GM12878 (cell line): ENCODE measurements around the gene NAA60. TPM values are rescaled to one million over a fixed set of nuclear protein-coding genes. Genes with fewer than 3 reads are reported as not detected.

Experiments
- ATAC-seq: fragments of 200-7000 bp; cut with Tn5 transposase; 3 replicates; pipeline ENCODE4 v1.9.1; 2020; ENCODE audit warnings: mild to moderate bottlenecking, moderate library complexity
- BruUV-seq: library from RNA; stranded (reverse); fragments of 400-500 nt; replicated peaks from 2 replicates; lab custom pipeline; 2021; lab: Mats Ljungman, UMichigan
- CTCF ChIA-PET: fragments of 300-600 bp; sonication (Branson Sonifier 250); formaldehyde crosslinking; extraction: SDS; loops from one replicate; lab custom pipeline; 2021; ENCODE audit warnings: inconsistent platforms; lab: Yijun Ruan, JAX
- POLR2A ChIA-PET: fragments of 350-600 bp; formaldehyde crosslinking; extraction: SDS; loops from one replicate; lab custom pipeline; 2021; ENCODE audit warnings: inconsistent platforms; lab: Charles Lee
- RAD21 ChIA-PET: fragments of 300-600 bp; sonication (Branson Sonifier 250); formaldehyde crosslinking; loops from one replicate; lab custom pipeline; 2023; ENCODE audit warnings: antibody characterized with exemption; ENCODE audit not compliant: unreplicated experiment; lab: Charles Lee
- SMC1A ChIA-PET: fragments of 300-600 bp; sonication (Branson Sonifier 250); formaldehyde crosslinking; loops from one replicate; lab custom pipeline; 2023; ENCODE audit not compliant: unreplicated experiment, uncharacterized antibody; lab: Charles Lee
- DNase-seq: peaks from one replicate; pipeline ENCODE4 v3.0.0-alpha.2; 2011; ENCODE audit warnings: low read depth, low spot score
- FAIRE-seq: peaks from 3 replicates; lab custom pipeline; 2011; peaks lifted over from hg19 to GRCh38; lab: Jason Lieb, UNC
- H2AFZ ChIP-seq: 2 replicates; pipeline ENCODE4 v1.6.0; 2011; ENCODE audit warnings: low read depth, low read length, control low read depth; ENCODE audit not compliant: control insufficient read depth
- H3K27ac ChIP-seq: 2 replicates; pipeline ENCODE4 v1.5.1; 2011; ENCODE audit warnings: control low read depth; ENCODE audit not compliant: control insufficient read depth, insufficient read depth
- H3K27me3 ChIP-seq, 2 experiments: replicated peaks in 1 of 2; 2 replicates each; pipeline versions ENCODE4 v1.6.0 to v1.6.1; 2011; ENCODE audit warnings: low read length in 1 of 2; ENCODE audit not compliant: control insufficient read depth in 2 of 2, insufficient read depth in 2 of 2
- H3K36me3 ChIP-seq, 2 experiments: 2 replicates each; pipeline ENCODE4 v1.5.1; 2011; ENCODE audit warnings: low read length in 1 of 2; ENCODE audit not compliant: control insufficient read depth in 2 of 2, insufficient read depth in 2 of 2
- H3K4me1 ChIP-seq: 2 replicates; pipeline ENCODE4 v1.6.1; 2011; ENCODE audit warnings: mild to moderate bottlenecking, low read length, moderate library complexity, mixed read lengths; ENCODE audit not compliant: control insufficient read depth, insufficient read depth
- H3K4me2 ChIP-seq: 2 replicates; pipeline ENCODE4 v1.6.0; 2011; ENCODE audit warnings: control low read depth; ENCODE audit not compliant: control insufficient read depth, insufficient read depth
- H3K4me3 ChIP-seq: fragments of 200-600 bp; sonication (generic); 2 replicates; pipeline ENCODE4 v1.5.1; 2016
- H3K79me2 ChIP-seq: 2 replicates; pipeline ENCODE4 v1.6.0; 2011; ENCODE audit warnings: low read length; ENCODE audit not compliant: control insufficient read depth, insufficient read depth
- H3K9ac ChIP-seq: 2 replicates; pipeline ENCODE4 v1.8.0; 2011; ENCODE audit warnings: low read length, control low read depth, mixed read lengths; ENCODE audit not compliant: control insufficient read depth, insufficient read depth
- H3K9me3 ChIP-seq: replicated peaks from 3 replicates; pipeline ENCODE4 v1.5.1; 2011; ENCODE audit warnings: mild to moderate bottlenecking, low read length; ENCODE audit not compliant: control insufficient read depth, insufficient read depth
- H4K20me1 ChIP-seq: 2 replicates; pipeline ENCODE4 v1.6.0; 2011; ENCODE audit not compliant: control insufficient read depth, insufficient read depth
- BACH1 ChIP-seq: fragments of 450-650 bp; IDR thresholded peaks from 2 replicates; pipeline ENCODE4 v1.6.1; 2017; ENCODE audit warnings: mild to moderate bottlenecking, borderline replicate concordance
- BCL11A ChIP-seq: IDR thresholded peaks from 2 replicates; pipeline ENCODE4 v1.6.1; 2011; ENCODE audit warnings: low read depth, low read length
- CBX5 ChIP-seq: sonication (generic); IDR thresholded peaks from 2 replicates; pipeline ENCODE4 v1.6.1; 2016; ENCODE audit warnings: low read depth, moderate library complexity, mild to moderate bottlenecking, inconsistent platforms
- CHD4 ChIP-seq: fragments of 200-600 bp; sonication (generic); IDR thresholded peaks from 2 replicates; pipeline ENCODE4 v1.6.1; 2016; ENCODE audit warnings: mild to moderate bottlenecking
- CREB1 ChIP-seq: IDR thresholded peaks from 2 replicates; pipeline ENCODE4 v1.6.1; 2012; ENCODE audit warnings: low read depth, mild to moderate bottlenecking, inconsistent platforms
- E2F8 ChIP-seq: fragments of 450-650 bp; IDR thresholded peaks from 2 replicates; pipeline ENCODE4 v1.6.1; 2018; ENCODE audit warnings: mild to moderate bottlenecking, low read depth, moderate library complexity; ENCODE audit not compliant: partially characterized antibody
- JUNB ChIP-seq: IDR thresholded peaks from 2 replicates; pipeline ENCODE4 v1.6.1; 2016; ENCODE audit warnings: antibody characterized with exemption, mild to moderate bottlenecking
- MEF2B ChIP-seq: fragments of 450-650 bp; IDR thresholded peaks from 2 replicates; pipeline ENCODE4 v1.6.1; 2018; ENCODE audit warnings: mild to moderate bottlenecking, moderate library complexity; ENCODE audit not compliant: partially characterized antibody, poor library complexity, severe bottlenecking
- MTA3 ChIP-seq: IDR thresholded peaks from 2 replicates; pipeline ENCODE4 v1.6.1; 2012; ENCODE audit warnings: low read length, inconsistent platforms, borderline replicate concordance
- MXI1 ChIP-seq: fragments of 150-350 bp; IDR thresholded peaks from 2 replicates; pipeline ENCODE4 v1.6.1; 2011; ENCODE audit warnings: low read depth, mild to moderate bottlenecking, inconsistent platforms, low read length, improper control_type of control experiment
- PAX8 ChIP-seq: fragments of 450-650 bp; IDR thresholded peaks from 2 replicates; pipeline ENCODE4 v1.6.1; 2017; ENCODE audit warnings: mild to moderate bottlenecking, moderate library complexity
- POU2F2 ChIP-seq: IDR thresholded peaks from 3 replicates; pipeline ENCODE4 v1.6.1; 2011; ENCODE audit warnings: low read depth, mild to moderate bottlenecking, low read length, borderline replicate concordance
- RELA ChIP-seq: fragments of 450-650 bp; IDR thresholded peaks from 2 replicates; pipeline ENCODE4 v1.8.0; 2014; ENCODE audit warnings: borderline replicate concordance; ENCODE audit not compliant: partially characterized antibody
- SMAD1 ChIP-seq: fragments of 450-650 bp; IDR thresholded peaks from 2 replicates; pipeline ENCODE4 v1.6.1; 2018; ENCODE audit warnings: mild to moderate bottlenecking, low read depth; ENCODE audit not compliant: partially characterized antibody
- TCF7 ChIP-seq: IDR thresholded peaks from 2 replicates; pipeline ENCODE4 v1.6.1; 2014; ENCODE audit warnings: antibody characterized with exemption, borderline replicate concordance
- YY1 ChIP-seq: IDR thresholded peaks from 2 replicates; pipeline ENCODE4 v1.6.1; 2011; ENCODE audit warnings: low read depth, mild to moderate bottlenecking, low read length
- WGBS: methylation state at CpG from one replicate; pipeline ENCODE4 v1.1.6; 2016; ENCODE audit warnings: low lambda C conversion rate; ENCODE audit not compliant: insufficient replicate concordance, insufficient coverage; ENCODE audit errors: missing lambda C conversion rate; 5-methylcytosine and 5-hydroxymethylcytosine counted together
- in situ Hi-C: fragments of 300-500 bp; cut with MboI; formaldehyde crosslinking; loops from 9 replicates; pipeline ENCODE4 v1.14.3; 2018; ENCODE audit warnings: mixed read lengths
- intact Hi-C: fragments of 100-400 bp; cut with micrococcal nuclease; formaldehyde crosslinking; loops from one replicate; pipeline ENCODE4 v1.14.2; 2022; ENCODE audit not compliant: unreplicated experiment
- polyA plus RNA-seq, 11 experiments: library from polyadenylated mRNA; depleted of rRNA in 4 of 11; unstranded in 6 of 11; stranded (reverse) in 5 of 11; fragments of >200 nt; fragmentation: Nextera tagmentation in 4 of 11; fragmentation: Illumina TruSeq in 1 of 11; extraction: Ambion mirVana in 4 of 11; extraction: Trizol in 1 of 11; gene quantifications; 1 replicate in 1 of 11; 2 replicates in 10 of 11; pipeline versions ENCODE4 v1.2.1 to v1.2.3, GENCODE V29; 2011 to 2016; ENCODE audit warnings: inconsistent platforms in 2 of 11, missing spikeins in 2 of 11, low read depth in 1 of 11
- total RNA-seq, 4 experiments: library from RNA; depleted of rRNA in 3 of 4; stranded (reverse); fragments of >200 nt in 3 of 4; fragmentation: Illumina TruSeq in 1 of 4; extraction: Trizol in 1 of 4; gene quantifications; 2 replicates each; pipeline versions ENCODE4 v1.2.1 to v1.2.3, GENCODE V29; 2013 to 2021
- TF ChIP-seq, protein P1 (sequence below): IDR thresholded peaks from 2 replicates; pipeline ENCODE4 v1.6.1; 2011; ENCODE audit warnings: borderline replicate concordance, low read depth, mild to moderate bottlenecking, moderate library complexity, mixed read lengths, low read length; ENCODE audit not compliant: insufficient read depth; ENCODE audit errors: extremely low read length
- TF ChIP-seq, protein P2 (sequence below): fragments of 450-650 bp; IDR thresholded peaks from 2 replicates; pipeline ENCODE4 v1.6.1; 2017; ENCODE audit warnings: borderline replicate concordance

Gene NAA60
- total and polyA plus RNA-seq, 10 of the 15 experiments (the other 5 are each of a cell fraction or from before 2014, with no cell fraction given) = 6.2 to 43.1 (median 34.6) TPM

DNA sequence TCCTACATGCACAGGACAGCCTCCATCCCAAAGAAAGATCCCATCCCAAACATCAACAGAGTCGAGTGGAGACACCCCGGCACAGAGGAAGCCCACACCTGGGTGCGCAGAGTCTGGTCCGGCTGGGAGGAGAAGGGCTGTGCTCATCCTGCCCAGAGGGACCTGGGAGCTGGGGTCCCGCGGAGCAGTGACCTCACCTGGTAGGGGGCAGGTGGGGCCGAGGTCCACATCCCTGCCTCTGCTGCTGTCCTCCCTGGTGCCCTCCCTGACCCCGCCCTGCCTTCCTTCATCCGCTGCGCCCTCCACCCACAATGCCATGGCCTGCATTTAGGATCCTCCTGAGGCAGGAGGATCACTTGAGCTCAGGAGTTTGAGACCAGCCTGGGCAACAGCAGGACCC is 48.9 kb downstream of the NAA60 start (continued):
- no peak for TF ChIP-seq E2F8
- TF ChIP-seq TCF7 = no peak

GRCh38 chr16:3494386-3494973 is 51.0 kb downstream of the NAA60 start:
- H3K27ac ChIP-seq = no peak overlapping the region
- H3K36me3 ChIP-seq = no peaks in the 10 kb centered on the region
- TF ChIP-seq SMAD1 (no peak), CHD4 (no peak), MTA3 (no peak), BACH1 (no peak), PAX8 (no peak), MEF2B (no peak), CBX5 (no peak), BCL11A (no peak), JUNB (no peak), POU2F2 (no peak), RELA (no peak), MXI1 (no peak), CREB1 (no peak), YY1 (no peak)
- TF ChIP-seq, protein P1, sequence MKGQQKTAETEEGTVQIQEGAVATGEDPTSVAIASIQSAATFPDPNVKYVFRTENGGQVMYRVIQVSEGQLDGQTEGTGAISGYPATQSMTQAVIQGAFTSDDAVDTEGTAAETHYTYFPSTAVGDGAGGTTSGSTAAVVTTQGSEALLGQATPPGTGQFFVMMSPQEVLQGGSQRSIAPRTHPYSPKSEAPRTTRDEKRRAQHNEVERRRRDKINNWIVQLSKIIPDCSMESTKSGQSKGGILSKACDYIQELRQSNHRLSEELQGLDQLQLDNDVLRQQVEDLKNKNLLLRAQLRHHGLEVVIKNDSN = no peak
- TF ChIP-seq, protein P2, sequence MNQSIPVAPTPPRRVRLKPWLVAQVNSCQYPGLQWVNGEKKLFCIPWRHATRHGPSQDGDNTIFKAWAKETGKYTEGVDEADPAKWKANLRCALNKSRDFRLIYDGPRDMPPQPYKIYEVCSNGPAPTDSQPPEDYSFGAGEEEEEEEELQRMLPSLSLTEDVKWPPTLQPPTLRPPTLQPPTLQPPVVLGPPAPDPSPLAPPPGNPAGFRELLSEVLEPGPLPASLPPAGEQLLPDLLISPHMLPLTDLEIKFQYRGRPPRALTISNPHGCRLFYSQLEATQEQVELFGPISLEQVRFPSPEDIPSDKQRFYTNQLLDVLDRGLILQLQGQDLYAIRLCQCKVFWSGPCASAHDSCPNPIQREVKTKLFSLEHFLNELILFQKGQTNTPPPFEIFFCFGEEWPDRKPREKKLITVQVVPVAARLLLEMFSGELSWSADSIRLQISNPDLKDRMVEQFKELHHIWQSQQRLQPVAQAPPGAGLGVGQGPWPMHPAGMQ = no peak
- BruUV-seq = no TSS peak
- SMC1A ChIA-PET = no interaction called here
- in situ Hi-C loops = no loop called here
- intact Hi-C loops = no loop called here
- CTCF ChIA-PET = interaction anchor here (1.3 kb wide), 1 partner anchor 33 kb away, joined by 3 read pairs; no protein-coding TSS in a partner anchor
- RAD21 ChIA-PET = interaction anchor here (0.6 kb wide), 1 partner anchor 451 kb away, joined by 3 read pairs; no protein-coding TSS in a partner anchor
- H3K27me3 ChIP-seq = no peaks in the 10 kb centered on the region
- no peaks in the 10 kb centered on the region; the same call in 2 of the 3 replicates for H3K9me3 ChIP-seq
- H4K20me1 ChIP-seq = no peaks in the 10 kb centered on the region
- no peaks in the 10 kb centered on the region for H3K4me1 ChIP-seq
- no peak overlapping the region for H3K4me2 ChIP-seq
- POLR2A ChIA-PET = no interaction called here
- FAIRE-seq (no peak), ATAC-seq (no peak), DNase-seq (no peak)
- 66% methylated on average over 16 of the region's 16 CpGs for WGBS
- H2AFZ ChIP-seq = no peak overlapping the region
- no peak overlapping the region for H3K4me3 ChIP-seq
- H3K9ac ChIP-seq = no peak overlapping the region
- H3K79me2 ChIP-seq = no peaks in the 10 kb centered on the region
